SW480 (cell line): Measurements from ENCODE around the gene DMD.
A peak's percentile ranks its signal among the peaks of the same experiment; 100 is the strongest.

ENCODE experiments used
- DNase-seq: peaks from one replicate; pipeline ENCODE4 v3.0.0-alpha.2; 2016; ENCODE audit warnings: low spot score

Gene DMD

DNA sequence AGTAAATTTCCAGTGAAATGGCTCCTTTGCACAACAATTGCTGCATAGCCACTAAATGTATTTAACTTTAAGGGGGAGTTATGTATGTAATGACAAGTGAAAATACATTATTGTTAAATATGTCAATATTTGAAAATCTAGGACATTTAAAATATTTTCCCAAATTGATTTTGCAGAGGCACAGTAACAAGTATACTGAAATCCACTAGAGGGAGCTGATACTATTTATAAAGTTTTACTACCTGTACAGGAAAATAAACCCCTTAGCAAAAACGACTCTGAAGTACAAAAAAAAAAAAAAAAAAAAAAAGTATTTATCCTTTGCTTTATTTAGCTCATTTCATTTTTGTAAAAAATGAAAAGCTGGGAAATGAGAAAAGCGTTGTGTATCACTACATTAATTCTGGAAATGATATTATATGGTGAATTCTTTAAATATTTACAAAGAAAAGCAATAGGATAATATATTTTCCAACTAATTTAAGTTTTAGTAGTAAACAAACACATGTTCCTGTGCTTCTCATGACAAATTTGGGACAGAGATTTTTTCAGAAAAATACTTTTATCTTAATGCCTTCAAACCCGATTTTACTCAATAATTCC is 727.7 kb downstream of the DMD start:
- peak; percentile 39 for DNase-seq

DNA sequence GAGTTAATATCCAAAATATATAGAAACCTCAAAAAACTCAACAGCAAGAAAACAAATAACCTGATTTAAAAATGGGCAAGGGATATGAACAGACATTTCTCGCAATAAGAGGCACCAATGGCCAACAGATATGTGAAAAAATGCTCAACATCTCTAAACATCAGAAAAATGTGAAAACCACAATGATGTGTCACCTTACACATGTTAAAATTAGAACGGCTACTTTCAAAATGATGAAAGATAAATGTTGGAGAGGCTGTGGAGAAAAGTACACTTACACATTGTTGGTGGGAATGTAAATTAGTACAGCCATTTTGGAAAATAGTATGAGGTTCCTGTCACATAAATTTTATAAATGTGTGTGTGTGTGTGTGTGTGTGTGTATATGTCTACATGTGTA is 731.3 kb downstream of the DMD start:
- DNase-seq = no peak

GRCh38 chrX:32472364-32472763 is 739.0 kb downstream of the DMD start:
- no peak for DNase-seq

DNA sequence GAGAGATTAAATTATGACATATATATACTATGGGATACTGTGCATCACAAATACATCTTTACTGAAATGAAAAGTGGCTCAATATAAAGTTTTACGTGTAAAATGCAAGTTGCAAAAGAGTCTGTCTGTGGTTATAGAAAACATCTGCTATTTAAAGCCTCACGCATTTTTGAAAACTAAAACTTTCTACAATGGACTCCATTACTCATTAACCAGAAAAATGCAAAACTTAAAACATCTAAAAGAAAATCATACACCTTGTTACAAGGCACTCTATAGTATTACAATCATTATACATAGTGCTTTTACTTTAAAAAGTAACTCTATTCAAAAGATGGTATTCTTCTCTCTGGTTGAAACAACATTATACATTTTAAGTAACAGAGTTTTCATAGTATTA is 755.6 kb downstream of the DMD start:
- DNase-seq = no peak

- DNase-seq = no peak
These were observed 759.2 kb downstream of the DMD start for GRCh38 chrX:32451954-32452695.

DNA sequence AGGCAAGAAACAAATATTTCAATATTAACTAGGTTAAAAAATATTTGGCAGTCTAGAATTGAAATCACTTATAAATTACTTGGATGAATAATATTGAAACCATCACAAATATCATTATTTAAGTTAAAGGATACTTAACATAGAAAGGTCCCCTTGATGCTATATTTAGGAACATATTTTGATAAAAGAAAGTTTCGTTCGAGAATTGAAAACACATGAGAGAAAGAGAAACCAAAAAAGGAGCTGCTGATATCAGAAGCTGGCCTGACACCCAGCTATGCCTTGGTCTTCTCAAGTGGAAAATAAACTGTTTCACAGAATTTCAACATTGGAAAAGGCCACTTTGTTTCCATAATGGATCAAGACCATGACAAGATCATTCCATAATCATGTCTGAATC is 762.4 kb downstream of the DMD start:
- DNase-seq = no peak

DNA sequence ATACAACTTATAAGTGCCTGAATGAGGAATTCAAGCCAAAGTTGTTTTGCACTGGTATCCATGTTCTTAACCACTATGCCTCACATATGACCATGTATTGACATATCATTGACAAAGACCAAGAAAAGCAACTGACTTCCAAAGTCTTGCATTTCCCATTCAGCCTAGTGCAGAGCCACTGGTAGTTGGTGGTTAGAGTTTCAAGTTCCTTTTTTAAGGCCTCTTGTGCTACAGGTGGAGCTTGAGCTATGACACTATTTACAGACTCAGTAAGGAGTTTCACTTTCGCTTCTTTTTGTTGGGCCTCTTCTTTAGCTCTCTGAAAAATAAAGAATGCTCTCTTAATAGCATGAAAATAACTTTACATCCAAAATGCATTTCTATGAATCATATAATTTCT is 763.0 kb downstream of the DMD start:
- DNase-seq = peak; percentile 0

DNA sequence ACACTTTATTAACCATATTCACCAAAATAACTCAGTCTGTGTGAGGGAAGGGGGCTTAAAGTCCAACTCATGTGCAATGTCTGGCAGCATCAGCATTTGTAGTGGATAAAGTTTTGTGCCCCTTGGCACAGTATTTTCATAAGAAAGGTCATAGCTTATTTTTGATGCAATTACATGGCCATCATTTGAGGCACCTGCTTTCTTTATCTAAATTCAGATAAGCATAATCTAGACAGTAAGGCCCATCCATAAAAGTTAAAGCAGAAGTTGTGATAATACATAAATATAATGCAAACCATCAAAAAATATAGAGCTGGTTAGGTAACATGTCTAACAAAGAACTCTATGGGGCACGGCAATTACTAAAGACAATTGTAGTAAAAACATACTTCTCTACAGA is 763.7 kb downstream of the DMD start:
- DNase-seq = no peak

DNA sequence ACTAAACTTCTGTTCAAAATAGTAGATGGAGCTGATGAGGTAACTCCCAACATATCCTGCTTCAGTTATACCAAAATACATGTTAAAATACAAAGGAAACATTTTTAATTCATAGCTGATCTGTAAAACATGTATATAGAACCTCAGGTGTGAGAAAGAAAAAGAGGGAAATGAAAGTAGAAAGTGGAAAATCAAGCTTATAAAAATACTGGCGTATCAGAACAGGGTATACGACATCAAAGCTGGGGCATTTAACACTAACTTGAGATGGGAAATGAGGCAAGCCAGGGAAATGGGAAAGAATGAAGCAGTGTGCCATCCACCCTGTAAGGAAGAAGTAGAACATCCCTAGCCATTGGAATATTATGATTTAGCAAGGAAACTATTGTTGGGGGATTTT is 767.5 kb downstream of the DMD start:
- no peak for DNase-seq

DNA sequence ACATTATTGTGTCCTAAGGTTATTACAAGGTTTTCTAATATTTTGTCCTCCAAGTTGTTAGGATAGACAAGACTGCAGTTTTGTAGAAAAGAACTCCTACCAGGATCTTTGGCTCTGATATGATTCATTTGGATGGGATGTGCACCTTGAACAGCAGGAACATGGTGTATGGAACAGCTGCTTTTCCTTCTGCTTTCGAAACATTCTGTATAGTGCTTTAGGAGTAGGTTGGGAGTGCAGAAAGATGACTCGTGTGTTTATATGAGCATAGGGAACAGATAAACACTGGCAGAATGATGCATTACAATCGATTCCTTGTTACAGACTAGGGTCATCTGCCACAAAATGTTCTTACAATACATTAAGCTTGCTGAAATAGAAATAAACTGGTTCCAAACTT is 790.1 kb downstream of the DMD start:
- no peak for DNase-seq

GRCh38 chrX:32408389-32408788 is 803.0 kb downstream of the DMD start:
- DNase-seq = peak; percentile 14

- no peak for DNase-seq
These were observed 813.7 kb downstream of the DMD start for GRCh38 chrX:32397562-32398216.

- no peak for DNase-seq
These were observed 815.5 kb downstream of the DMD start for GRCh38 chrX:32395878-32396277.

GRCh38 chrX:32392655-32393054 is 818.7 kb downstream of the DMD start:
- no peak for DNase-seq

DNA sequence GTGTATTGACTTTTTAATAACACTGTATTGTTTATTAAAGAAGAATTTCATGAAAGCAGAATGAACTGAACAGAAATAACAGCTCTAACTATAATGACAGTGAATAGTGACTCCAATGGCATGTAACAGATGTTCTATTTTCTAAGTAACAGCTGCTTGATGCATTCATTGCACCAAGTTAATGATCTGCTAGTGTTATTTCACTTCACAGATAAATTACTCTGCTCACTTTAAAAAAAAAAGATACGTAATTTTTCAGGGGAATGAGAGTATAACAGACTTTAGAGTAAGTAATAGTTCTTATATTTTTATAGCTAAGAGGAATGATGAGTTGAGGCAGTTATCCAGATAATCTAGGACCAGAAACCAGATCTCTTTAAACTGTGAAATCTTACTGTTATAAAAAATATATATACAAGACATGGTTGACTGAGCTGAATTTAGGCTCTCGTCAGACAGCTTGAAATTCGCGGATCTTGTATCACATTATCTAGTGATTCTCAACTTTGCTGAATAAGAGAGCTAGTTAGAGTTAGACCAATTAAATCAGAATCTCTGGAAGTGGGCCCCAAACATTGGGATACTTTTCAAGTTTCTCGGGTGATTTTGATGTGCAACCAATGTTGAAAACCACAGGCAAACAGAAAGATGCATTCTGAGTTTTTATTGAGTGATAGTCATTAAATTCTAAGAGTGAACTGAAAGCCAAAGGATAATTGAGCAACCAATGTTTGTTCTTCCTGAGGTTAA is 840.7 kb downstream of the DMD start:
- no peak for DNase-seq

DNA sequence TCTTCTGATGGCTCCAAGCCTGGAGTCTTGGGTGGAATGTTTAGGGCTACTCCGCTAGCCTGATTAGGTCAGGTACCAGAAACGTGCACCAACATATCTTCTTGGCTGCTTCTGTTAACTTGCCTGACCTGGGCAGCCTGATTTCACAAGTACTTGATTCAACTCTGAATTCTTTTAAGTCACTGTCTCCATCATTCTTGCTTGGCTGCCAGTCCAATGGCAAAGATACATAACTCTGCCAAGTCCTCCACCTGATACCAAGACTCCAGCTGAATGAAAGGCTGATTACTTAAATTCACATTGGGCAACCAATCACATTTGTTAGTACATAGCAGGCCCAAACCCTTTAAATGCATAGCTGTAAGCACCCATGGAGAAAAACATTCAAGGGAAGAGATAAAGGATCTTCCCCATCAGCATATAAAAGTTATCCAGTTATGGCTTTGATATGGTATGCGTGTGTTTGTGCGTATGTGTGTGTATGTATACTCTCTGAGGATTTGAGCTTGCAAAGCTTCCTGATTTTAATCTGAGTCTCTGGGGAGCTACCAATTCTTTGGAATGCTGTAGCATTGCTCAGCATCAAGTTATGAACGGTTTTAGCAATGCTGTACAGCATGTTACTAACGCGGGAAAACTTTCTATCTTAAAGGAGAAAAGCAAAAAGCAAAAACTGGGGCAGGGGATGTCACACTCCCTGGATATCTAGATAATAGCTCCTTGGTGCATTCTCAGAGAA is 917.2 kb downstream of the DMD start:
- DNase-seq = no peak

DNA sequence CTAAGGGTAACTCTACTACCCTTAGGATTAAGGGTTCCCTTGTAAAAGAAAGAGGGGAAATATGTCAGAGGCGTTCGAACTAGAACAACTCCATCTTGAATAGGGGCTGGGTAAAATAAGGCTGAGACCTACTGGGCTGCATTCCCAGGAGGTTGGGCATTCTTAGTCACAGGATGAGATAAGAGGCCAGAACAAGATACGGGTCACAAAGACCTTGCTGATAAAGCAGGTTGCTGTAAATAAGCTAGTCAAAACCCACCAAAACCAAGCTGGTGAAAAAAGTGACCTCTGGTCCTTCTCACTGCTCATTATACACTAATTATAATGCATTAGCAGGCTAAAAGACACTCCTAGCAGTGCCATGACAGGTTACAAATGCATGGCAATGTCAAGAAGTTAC is 922.0 kb downstream of the DMD start:
- DNase-seq = no peak

DNA sequence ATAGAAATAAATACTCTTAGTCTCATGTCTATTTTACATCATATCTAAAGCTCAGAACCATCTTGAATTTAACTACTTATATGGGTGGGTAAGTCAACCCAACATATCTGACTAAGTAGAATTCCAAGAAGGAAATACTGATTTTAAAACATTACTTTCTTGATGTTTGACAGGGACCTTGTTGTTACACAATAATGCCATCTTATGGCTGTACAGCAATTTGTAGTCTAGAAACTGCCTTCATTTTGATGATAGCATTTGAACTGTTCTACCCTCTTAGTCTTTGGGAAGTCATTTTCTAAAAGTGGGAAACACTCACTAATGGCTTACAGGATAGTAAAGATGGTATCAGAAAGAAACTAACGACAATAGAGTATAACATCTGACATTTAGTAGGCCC is 929.5 kb downstream of the DMD start:
- no peak for DNase-seq

- DNase-seq = no peak
These were observed 930.4 kb downstream of the DMD start for GRCh38 chrX:32280921-32281320.

- no peak for DNase-seq
These were observed 930.9 kb downstream of the DMD start for GRCh38 chrX:32280489-32280888.

DNA sequence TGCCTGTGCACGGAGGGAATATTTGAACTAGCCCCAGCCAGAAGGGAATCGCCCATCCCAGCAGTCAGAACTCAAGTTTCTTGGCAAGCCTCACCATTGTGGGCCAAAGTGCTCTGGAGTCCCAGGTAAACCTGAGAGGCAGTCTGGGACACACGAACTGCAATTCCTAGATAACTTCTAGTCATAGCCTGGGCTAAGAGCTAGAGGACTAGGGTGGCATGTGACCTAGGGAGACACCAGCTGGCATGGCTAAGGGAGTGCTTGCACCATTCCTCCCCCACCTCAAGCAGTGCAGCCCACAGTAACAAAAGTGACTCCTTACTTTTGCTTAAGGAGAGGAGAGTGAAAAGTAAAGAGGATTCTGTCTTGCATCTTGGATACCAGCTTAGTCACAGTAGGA is 935.2 kb downstream of the DMD start:
- DNase-seq = no peak

DNA sequence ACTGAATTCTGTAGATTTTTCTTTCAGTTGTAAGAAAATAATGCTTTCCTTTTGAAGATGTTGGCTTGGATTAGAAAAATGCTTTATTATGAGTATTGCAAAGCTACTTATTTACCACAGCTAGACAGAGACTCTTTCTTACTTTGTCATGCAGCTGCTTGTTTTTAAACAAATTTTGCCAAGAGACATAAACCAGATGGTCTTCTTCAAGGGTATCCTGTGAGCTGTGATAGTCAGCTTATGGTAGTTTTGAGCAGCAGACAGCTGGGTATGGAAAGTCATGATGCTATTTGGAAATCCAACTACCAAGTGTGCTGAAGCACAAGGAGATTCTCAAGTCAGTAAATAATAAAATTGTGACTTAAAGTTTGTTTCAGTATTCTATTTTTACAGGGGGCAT is 941.5 kb downstream of the DMD start:
- no peak for DNase-seq
